Aorta (tissue), 5 donors: ENCODE results near the gene DNAJB8. TPM values are rescaled to one million over a fixed set of nuclear protein-coding genes. Genes with fewer than 3 reads are reported as not detected.

Experiments used
- ATAC-seq: fragments of 200-7000 bp; cut with Tn5 transposase; one replicate; pipeline ENCODE4 v1.9.1; 2022; ENCODE audit warnings: moderate library complexity; ENCODE audit not compliant: low FRiP score
- DNase-seq, 2 donors: peaks; one replicate each; pipeline ENCODE4 v3.0.0-alpha.2; 2020
- H3K27ac ChIP-seq, 2 donors: one replicate each; pipeline ENCODE4 v1.5.1; 2013; ENCODE audit warnings: low read length in 2 of 2, mild to moderate bottlenecking in 2 of 2, moderate library complexity in 2 of 2, control low read depth in 1 of 2, inconsistent platforms in 1 of 2, low read depth in 1 of 2
- H3K27me3 ChIP-seq, 2 donors: one replicate each; pipeline ENCODE4 v1.6.1; 2013; ENCODE audit warnings: control low read depth in 1 of 2, low read length in 1 of 2, mild to moderate bottlenecking in 1 of 2, moderate library complexity in 1 of 2; ENCODE audit not compliant: insufficient read depth in 2 of 2, control insufficient read depth in 1 of 2
- H3K36me3 ChIP-seq, 2 donors: one replicate each; pipeline ENCODE4 v1.6.1; 2013; ENCODE audit warnings: control low read depth in 1 of 2, low read length in 1 of 2, mild to moderate bottlenecking in 1 of 2; ENCODE audit not compliant: insufficient read depth in 2 of 2, control insufficient read depth in 1 of 2
- H3K4me1 ChIP-seq, 2 donors: one replicate each; pipeline ENCODE4 v1.6.1; 2013; ENCODE audit warnings: low read length in 2 of 2, control low read depth in 1 of 2, mild to moderate bottlenecking in 1 of 2, moderate library complexity in 1 of 2; ENCODE audit not compliant: insufficient read depth in 2 of 2, control insufficient read depth in 1 of 2
- H3K4me3 ChIP-seq, 2 donors: one replicate each; pipeline ENCODE4 v1.5.1; 2013; ENCODE audit warnings: low read length in 2 of 2, control low read depth in 1 of 2, mild to moderate bottlenecking in 1 of 2
- H3K9me3 ChIP-seq: one replicate; pipeline ENCODE4 v1.6.1; 2013; ENCODE audit warnings: mild to moderate bottlenecking, low read length; ENCODE audit not compliant: control insufficient read depth
- WGBS, 2 donors: extraction: QIAGEN DNeasy Blood & Tissue Kit; methylation state at CpG; one replicate each; pipeline ENCODE4 v1.1.7; 2013; 5-methylcytosine and 5-hydroxymethylcytosine counted together
- intact Hi-C, 2 donors: fragments of 100-400 bp; cut with DNase I; formaldehyde crosslinking; loops; one replicate each; pipeline versions ENCODE4 v1.14.2 to v1.15.0; 2022
- polyA plus RNA-seq, 2 donors: library from polyadenylated mRNA; stranded (reverse); fragments of 200-250 nt; gene quantifications; one replicate each; pipeline ENCODE4 v1.2.3, GENCODE V29; 2013
- total RNA-seq, 2 donors: library from RNA; stranded (reverse); fragmentation: NEBNext Ultra II Directional; extraction: Animal tissue kit (Norgen Biotek cat#: 25700); gene quantifications; one replicate each; pipeline ENCODE4 v1.2.1, GENCODE V29; 2021
- donor health status: healthy with polysubstance abuse.
- donor health status: Bipolar disorder and iron deficiency.
- donor health status: DM: no; HTN: no; CAD: no.
- donor health status: DM: no; HTN: no; CAD: no.
- donor health status: DM: yes; HTN: yes; CAD: no.

Gene DNAJB8
- total and polyA plus RNA-seq, 4 donors, result not detected

- H3K27ac ChIP-seq, result no peak overlapping the region
- H3K9me3 ChIP-seq, result no peaks in the 10 kb centered on the region
- no peaks in the 10 kb centered on the region for H3K27me3 ChIP-seq
- DNase-seq (no peak), ATAC-seq (no peak)
- H3K4me3 ChIP-seq, result no peak overlapping the region
- H3K36me3 ChIP-seq, result no peaks in the 10 kb centered on the region
- 24 to 32% methylated on average over 1 of the region's 1 CpG for WGBS, 2 donors
- intact Hi-C loops, result no loop called here
- H3K4me1 ChIP-seq, result no peaks in the 10 kb centered on the region
Observed at GRCh38 chr3:128464702-128465101, 2.0 kb downstream of the DNAJB8 start.

DNA sequence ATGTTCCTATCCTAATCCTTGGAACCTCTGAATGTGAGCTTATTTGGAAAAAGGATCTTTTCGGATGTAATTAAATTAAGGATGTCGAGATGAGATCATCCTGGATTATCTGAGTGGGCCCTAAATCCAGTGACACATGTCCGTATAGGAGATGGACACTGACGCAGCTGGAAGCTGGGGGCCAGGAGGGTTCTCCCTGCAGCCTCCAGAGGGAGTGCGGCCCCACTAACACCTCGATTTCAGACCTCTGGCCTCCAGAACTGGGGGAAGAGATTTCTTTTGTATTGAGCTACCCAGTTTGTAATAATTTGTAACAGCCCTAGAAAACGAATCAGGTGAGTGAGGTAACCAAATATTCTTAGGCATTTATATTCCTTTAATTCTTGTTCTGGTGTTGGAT lies 2.5 kb downstream of the DNAJB8 start:
- no peaks in the 10 kb centered on the region for H3K4me1 ChIP-seq
- no peak overlapping the region for H3K4me3 ChIP-seq
- H3K27me3 ChIP-seq, result no peaks in the 10 kb centered on the region
- intact Hi-C loops, result no loop called here
- no peak for ATAC-seq
- H3K27ac ChIP-seq, result no peak overlapping the region
- 76 to 77% methylated on average over 7 of the region's 7 CpGs for WGBS, 2 donors
- no peaks in the 10 kb centered on the region for H3K9me3 ChIP-seq
- DNase-seq, result no peak
- no peaks in the 10 kb centered on the region for H3K36me3 ChIP-seq

DNA sequence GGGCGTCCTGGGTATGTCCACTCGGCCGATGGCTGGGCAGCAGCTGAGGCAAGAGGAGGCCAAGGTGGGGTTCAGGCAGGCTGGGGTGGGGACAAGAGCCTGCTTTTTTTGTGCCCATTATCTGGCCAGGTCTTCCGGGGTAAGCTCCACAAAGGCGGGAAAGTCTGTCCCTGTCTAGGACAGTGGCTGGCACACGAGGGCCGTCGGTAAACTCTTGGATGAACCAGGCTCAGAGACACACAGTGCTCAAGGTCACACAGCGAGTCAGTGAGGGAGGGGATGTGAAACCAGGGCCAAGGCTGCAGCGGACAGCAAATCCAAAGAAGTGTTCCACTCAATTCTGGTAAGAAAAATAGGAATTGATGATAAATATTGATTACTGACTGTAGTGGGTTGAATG lies 2.9 kb downstream of the DNAJB8 start:
- intact Hi-C loops, result no loop called here
- 88 to 91% methylated on average over 10 of the region's 10 CpGs for WGBS, 2 donors
- ATAC-seq (no peak), DNase-seq (no peak)
- no peak overlapping the region for H3K4me3 ChIP-seq
- no peaks in the 10 kb centered on the region for H3K9me3 ChIP-seq
- H3K27ac ChIP-seq, result no peak overlapping the region
- H3K4me1 ChIP-seq, result no peaks in the 10 kb centered on the region
- H3K36me3 ChIP-seq, result no peaks in the 10 kb centered on the region
- H3K27me3 ChIP-seq, result no peaks in the 10 kb centered on the region

GRCh38 chr3:128463354-128463753 lies 3.3 kb downstream of the DNAJB8 start:
- intact Hi-C loops, result no loop called here
- Histone ChIP-seq H3K9me3 (no peaks in the 10 kb centered on the region), H3K27me3 (no peaks in the 10 kb centered on the region), H3K27ac (no peak overlapping the region), H3K36me3 (no peaks in the 10 kb centered on the region), H3K4me3 (no peak overlapping the region), H3K4me1 (no peaks in the 10 kb centered on the region)
- DNase-seq, result no peak
- 66 to 70% methylated on average over 11 of the region's 11 CpGs for WGBS, 2 donors
- ATAC-seq, result no peak

DNA sequence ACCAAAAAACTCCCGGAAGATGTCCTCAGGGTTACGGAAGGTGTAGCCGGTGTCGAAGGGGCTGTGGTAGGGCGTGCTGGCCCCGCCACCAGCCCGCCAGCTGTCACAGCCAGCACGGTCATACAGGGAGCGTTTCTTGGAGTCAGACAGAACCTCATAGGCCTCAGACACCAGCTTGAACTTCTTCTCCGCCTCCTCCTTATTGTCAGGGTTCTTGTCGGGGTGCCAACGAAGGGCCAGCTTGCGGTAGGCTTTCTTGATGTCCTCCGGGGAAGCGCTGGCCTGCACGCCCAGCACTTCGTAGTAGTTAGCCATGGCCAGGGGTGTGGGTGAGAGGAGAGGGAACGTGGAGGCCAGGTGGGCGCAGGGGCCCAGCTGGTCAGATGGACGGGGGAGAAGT lies 3.8 kb downstream of the DNAJB8 start:
- no peaks in the 10 kb centered on the region for H3K36me3 ChIP-seq
- H3K27ac ChIP-seq, result no peak overlapping the region
- no peaks in the 10 kb centered on the region for H3K9me3 ChIP-seq
- intact Hi-C loops, result no loop called here
- no peaks in the 10 kb centered on the region for H3K4me1 ChIP-seq
- 93 to 95% methylated on average over 20 of the region's 20 CpGs for WGBS, 2 donors
- DNase-seq (no peak), ATAC-seq (no peak)
- no peak overlapping the region for H3K4me3 ChIP-seq
- H3K27me3 ChIP-seq, result no peaks in the 10 kb centered on the region

DNA sequence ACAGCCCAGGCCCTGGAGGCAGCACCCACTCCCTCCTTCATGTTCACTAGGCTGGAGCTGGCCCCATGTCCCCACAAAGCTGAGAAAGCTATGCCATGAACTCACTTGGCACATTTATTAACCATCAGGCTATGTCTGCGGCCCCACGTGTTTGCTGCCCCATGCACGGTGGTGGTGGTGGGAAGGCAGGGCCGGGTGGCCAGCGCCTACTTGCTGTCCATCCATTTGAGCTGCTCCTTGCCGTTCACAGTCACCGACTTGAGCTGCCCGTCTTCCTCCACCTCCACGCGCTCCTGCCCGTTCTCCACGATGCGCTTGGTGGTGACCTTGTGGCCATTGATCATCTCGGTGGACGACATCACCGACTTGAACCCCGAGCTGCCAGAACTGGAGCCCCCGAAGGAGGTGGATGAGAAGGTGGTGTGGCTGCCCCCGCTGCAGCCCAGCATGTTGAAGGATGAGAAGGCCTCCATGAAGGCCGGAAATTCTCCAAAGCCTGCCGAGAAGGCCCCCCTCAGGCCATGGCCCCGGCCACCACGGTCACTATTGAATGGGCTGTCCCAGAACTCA lies 4.3 kb downstream of the DNAJB8 start:
- Histone ChIP-seq H3K4me1 (no peaks in the 10 kb centered on the region), H3K4me3 (no peak overlapping the region), H3K36me3 (no peaks in the 10 kb centered on the region), H3K9me3 (no peaks in the 10 kb centered on the region), H3K27me3 (no peaks in the 10 kb centered on the region), H3K27ac (no peak overlapping the region)
- intact Hi-C loops, result no loop called here
- DNase-seq (no peak), ATAC-seq (no peak)
- whole genome bisulfite sequencing, 2 donors, result 94% methylated on average over 23 of the region's 23 CpGs

DNA sequence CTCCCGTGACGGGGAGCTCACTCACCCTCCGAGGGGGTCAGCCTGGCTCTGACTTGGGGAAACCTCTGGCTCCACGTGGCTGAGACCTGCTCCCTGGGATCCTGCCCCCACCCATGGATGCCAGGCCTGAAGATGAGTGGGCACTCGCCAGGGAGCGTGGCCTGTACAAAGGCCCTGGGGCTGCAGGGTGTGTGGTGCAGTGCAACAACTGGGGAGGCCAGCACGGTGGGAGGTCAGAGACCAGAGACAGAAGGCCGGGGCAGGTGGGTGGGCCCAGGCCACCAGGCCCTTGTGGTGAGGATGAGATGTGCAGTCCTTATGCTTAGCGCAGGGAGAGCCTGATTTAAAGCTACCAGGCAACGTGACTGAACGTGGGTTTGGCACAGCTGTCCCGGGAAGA lies 5.0 kb downstream of the DNAJB8 start:
- 83 to 85% methylated on average over 12 of the region's 12 CpGs for WGBS, 2 donors
- Histone ChIP-seq H3K4me1 (no peaks in the 10 kb centered on the region), H3K4me3 (no peak overlapping the region), H3K27ac (no peak overlapping the region), H3K9me3 (no peaks in the 10 kb centered on the region), H3K36me3 (no peaks in the 10 kb centered on the region), H3K27me3 (no peaks in the 10 kb centered on the region)
- DNase-seq (no peak), ATAC-seq (no peak)
- intact Hi-C loops, result no loop called here

GRCh38 chr3:128459461-128459820 lies 7.2 kb downstream of the DNAJB8 start:
- DNase-seq (no peak), ATAC-seq (no peak)
- no peaks in the 10 kb centered on the region for H3K9me3 ChIP-seq
- H3K27me3 ChIP-seq, result no peaks in the 10 kb centered on the region
- H3K27ac ChIP-seq, result no peak overlapping the region
- H3K4me3 ChIP-seq, result no peak overlapping the region
- 92 to 94% methylated on average over 9 of the region's 9 CpGs for WGBS, 2 donors
- no peaks in the 10 kb centered on the region for H3K4me1 ChIP-seq
- intact Hi-C loops, result no loop called here
- H3K36me3 ChIP-seq, result no peaks in the 10 kb centered on the region

GRCh38 chr3:128458746-128459460 lies 7.8 kb downstream of the DNAJB8 start:
- WGBS, 2 donors, result 83 to 84% methylated on average over 18 of the region's 18 CpGs
- no peaks in the 10 kb centered on the region for H3K4me1 ChIP-seq
- ATAC-seq (no peak), DNase-seq (no peak)
- H3K9me3 ChIP-seq, result no peaks in the 10 kb centered on the region
- H3K36me3 ChIP-seq, result no peaks in the 10 kb centered on the region
- H3K27ac ChIP-seq, result no peak overlapping the region
- H3K4me3 ChIP-seq, result no peak overlapping the region
- H3K27me3 ChIP-seq, result no peaks in the 10 kb centered on the region
- intact Hi-C loops, result no loop called here
